Activated effector memory CD4-positive, alpha-beta T cell treated with Interleukin-2 at 50 U/mL for 16 hours (primary cell): ENCODE measurements around the gene SYS1.

ENCODE experiments used
- DNase-seq: peaks from one replicate; pipeline ENCODE4 v3.0.0-alpha.2; 2020

The SYS1 gene

DNA sequence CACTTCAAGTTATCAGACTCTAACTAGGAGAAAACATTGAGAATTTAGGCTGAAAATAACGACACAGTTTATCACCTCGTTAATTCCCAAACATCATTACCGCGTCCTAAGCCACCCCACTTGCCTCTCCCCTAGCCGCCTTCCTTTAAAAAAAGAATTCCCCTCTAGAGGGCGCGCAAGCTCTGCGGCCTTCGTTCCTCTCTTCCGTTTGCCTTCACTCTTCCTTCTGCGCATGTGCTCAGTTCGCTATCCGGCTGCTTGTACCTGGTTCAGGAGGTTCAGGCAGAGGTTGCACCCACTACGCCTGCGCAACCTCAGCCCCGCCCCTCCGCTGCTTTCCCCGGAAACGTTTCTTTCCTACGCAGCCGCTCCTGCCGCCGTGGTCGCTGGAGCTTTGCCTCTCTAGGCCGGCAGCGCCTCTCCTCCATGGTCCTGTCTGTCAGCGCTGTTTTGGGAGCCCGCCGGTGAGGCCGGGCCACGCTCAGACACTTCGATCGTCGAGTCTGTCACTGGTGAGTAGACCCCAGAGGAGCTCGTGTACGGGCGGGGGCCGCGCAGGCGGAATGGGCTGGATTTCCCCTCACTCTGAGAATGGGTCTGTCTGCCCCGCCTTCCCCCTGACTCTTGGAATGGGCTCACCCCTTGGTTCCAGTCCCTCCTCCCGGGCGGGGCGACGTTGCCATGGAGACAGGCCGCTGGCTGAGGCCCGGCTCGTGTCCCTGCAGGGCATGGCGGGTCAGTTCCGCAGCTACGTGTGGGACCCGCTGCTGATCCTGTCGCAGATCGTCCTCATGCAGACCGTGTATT lies at the start of gene SYS1:
Gene SYS1 (plus strand): TSS at position 353 of the 807 bp plus-strand sequence. CDS start 376 bp downstream, at position 729.
- DNase-seq = peak; percentile 97

DNA sequence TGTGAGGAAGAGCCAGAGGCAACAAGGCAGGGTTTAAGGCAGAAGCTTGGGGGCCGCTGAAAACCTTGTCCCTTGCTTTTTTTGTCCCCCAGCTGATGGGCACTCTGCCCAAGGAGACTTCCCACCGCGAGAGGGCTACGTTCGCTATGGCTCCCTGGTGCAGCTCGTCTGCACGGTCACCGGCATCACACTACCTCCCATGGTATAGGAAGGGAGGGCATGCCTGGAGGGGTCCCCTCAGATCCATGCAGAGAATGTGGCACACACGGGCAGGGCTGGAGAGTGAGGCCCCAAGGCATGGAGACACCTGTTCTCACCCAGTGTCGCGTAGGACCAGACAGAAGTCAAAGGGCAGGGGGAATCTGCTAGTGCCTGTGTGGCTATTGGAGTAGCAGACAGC lies 49.0 kb upstream of the SYS1 start:
- DNase-seq = no peak

DNA sequence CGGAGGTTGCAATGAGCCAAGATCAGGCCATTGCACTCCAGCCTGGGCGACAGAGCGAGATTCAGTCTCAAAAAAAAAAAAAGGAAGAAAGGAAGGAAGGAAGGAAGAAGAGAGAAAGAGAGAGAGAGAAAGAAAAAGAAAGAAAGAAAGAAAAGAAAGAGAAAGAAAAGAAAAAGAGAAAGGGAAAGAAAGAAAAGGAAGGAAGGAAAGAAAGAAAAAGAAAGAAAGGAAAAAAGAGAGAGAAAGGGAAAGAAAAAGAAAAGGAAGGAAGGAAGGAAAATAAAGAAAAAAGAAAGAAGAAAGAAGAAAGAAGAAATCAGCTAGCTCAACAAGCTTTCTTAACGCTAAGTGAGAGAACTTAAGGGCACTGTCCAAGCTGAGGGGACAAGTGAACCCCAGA lies 47.3 kb upstream of the SYS1 start:
- no peak for DNase-seq

DNA sequence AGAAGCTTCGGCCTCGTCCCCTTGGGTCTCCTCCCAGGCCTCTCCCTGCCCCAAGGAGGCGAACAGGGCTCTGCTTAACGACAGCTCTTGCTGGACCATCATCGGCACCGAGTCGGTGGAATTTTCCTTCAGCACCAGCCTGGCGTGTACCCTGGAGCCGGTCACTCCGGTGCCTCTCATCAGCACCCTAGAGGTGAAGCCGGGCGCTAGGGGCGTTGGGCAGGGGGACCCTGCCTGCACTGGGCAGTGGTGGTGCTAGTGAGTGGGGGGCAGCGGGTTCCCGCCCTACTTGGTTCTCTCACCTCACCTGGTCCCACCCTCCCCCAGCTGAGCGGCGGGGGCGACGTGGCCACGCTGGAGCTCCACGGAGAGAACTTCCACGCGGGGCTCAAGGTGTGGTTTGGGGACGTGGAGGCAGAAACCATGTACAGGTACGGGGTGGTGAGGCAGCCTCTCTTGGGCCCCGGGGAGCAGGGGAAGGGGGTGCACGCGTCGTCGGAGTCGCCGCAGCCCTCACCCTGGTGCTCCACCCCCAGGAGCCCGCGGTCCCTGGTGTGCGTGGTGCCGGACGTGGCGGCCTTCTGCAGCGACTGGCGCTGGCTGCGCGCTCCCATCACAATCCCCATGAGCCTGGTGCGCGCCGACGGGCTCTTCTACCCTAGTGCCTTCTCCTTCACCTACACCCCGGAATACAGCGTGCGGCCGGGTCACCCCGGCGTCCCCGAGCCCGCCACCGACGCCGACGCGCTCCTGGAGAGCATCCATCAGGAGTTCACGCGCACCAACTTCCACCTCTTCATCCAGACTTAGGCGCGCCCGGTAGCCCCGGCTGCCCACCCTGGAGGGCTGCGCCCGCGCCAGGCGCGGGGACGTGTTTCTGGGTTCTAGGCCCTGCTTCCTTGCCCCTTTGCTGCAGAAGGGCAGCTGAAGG lies 46.5 kb upstream of the SYS1 start:
- DNase-seq = no peak

DNA sequence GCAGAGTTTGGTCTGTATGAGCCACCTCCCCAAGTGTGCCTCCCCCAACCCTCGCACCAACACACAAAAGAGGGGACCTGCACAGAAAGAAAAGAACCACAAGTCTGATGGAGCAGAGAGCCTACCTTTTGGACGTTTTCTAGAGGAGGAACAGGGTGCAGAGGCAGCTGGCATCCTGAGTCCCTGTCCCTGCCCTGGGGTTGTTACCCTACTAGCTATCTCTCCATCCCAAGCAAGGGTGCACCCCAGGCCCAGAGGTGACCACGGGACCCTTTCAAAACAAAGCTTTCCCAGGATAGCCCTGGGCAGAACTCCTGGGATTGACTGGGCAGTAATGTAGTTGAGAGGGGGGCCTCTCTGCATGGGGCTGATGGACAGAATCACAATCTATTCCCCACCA lies 45.1 kb upstream of the SYS1 start:
- DNase-seq = no peak

DNA sequence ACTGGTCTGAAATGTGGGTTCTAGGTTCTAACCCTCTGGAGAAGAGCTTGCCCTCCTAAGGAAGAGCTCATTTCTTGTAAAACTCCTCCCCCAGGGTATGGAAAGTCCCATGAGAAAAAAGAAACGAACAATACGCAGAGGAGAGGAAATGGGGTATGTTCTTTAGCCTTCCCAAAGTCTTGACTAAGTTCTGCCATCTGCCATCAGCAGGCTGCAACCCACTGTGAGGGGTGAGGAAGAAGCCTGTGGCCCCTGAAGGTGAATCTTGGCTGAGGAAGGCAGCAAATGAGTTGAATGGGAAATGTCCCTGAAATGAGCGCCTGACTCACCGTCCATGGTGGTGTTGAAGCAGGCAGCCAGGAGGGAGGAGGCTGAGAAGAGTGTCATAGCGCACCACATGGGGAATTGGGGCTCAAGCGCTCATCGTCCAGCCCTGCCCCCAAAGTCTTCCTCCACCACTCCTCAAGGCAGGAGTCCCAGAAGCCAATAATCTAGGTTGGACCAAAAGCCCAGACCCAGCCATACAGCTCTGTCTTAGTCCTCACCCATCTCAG lies 44.5 kb upstream of the SYS1 start:
- DNase-seq = no peak

DNA sequence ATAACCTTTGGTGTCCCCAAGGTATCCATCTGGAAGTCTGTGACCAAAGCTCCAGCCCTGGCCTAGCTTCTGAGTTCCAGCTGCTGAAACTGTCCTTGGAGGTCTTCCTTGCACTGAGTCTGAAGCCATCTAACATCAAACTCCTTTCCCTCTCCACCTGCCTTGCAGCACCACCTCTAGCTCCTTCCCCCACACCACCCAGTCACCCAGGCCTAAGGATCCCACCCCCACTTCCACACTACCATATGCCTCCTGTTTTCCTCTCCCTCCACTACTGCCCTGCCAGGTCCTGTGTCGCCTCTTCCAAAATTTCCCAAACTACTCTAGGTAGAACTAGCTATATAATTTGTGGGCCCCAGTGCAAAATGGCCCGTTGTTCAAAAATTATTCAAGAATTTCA lies 44.0 kb upstream of the SYS1 start:
- DNase-seq = no peak

DNA sequence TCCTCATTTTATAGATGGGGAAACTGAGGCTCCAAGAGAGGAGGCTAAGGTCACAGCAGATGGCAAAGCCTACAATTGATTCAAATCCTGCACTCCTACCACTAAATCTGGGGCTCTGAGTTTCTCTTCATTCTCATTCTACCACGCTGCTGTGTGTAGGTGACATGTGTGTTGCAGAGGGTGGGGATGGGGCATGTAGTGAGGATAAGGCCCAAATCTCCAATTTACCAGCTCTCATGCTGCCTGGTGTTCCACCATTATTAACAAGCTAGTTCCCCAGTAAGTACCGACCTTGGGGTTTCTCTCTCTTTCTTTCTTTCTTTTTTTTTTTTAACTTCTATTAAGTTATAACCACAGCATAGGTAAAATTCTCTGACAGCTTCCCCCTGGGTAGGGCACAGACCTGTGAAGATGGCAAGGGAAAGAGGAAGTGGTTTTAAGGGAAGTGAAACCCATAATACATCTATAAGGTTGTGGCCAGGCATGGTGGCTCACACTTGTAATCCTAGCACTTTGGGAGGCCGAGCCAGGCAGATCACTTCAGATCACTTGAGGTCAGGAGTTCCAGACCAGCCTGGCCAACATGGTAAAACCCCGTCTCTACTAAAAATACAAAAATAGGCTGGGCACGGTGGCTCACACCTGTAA lies 41.9 kb upstream of the SYS1 start:
- DNase-seq = no peak

DNA sequence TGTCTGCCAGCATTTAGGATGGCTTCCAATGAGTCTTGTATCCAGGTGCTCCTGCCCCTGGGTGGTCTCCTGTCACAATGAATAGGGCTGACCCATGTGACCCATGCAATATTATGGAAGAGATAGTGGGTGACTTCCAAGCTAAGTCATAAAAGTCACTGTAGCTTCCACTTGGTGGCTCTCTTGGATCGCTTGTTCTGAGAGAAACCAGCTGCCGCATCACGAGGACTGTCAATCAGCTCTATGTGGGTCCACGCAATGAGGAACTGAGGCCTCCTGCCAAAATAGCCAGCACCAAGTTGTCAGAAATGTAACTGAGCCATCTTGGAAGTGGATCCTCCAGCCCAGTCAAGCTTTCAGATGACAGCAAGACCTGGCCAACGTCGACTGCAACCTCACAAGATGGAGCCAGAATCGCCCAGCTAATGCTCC lies 40.0 kb upstream of the SYS1 start:
- DNase-seq = no peak

DNA sequence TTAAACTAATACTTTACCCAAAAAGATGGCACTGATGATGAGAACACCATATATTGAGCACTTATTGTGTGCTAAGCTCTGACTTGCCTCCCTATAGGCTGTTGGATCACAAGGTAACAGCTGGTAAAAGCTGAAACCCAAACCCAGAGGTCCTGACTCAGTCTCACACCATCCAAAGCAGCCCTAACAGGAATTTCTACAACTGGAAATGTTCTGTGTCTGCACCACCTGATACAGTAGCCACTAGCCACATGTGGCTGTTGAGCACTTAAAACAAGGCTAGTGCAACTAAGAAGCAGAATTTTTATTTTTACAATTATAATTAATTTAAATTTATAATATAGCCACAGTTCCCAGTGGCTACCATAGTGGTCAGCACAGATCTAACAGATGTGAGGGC lies 39.2 kb upstream of the SYS1 start:
- DNase-seq = no peak

DNA sequence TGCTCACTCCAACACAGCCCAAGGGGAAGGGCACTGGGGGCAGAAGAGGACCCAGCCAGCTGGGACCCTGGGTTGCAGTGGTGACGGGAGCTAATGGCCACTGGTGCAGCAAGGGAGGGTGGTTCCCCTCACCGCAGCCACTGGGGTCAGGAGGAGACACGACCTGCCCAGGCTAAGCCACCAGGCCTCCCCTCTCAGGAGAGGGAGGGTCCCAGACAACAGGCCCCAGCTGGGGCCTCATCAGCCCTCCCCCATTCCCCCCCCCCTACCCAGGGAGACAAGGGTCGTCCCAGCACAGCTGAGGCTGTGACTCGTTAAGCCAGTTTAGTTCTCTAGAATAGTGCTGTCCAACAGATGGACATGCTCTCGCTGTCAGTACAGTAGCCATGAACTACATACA lies 37.6 kb upstream of the SYS1 start:
- no peak for DNase-seq

DNA sequence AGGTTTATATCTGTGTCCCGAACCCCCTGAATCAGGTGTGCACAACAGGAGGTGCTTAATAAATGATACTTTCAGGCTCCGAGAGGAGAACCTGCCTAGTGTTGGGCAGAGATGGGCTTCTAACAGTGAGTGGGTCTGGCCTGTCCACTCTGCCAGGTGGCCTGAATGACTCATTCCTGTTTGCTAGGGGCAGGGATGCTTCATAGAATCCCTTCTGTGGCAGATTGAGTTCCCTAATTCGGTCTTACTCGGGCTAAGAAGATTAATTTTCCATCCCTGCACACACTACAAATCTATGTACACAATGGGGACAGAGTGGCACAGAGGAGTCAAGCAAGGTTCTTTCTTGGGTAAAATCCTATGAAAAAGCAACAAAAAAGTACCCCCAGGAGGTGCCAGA lies 34.5 kb upstream of the SYS1 start:
- no peak for DNase-seq

DNA sequence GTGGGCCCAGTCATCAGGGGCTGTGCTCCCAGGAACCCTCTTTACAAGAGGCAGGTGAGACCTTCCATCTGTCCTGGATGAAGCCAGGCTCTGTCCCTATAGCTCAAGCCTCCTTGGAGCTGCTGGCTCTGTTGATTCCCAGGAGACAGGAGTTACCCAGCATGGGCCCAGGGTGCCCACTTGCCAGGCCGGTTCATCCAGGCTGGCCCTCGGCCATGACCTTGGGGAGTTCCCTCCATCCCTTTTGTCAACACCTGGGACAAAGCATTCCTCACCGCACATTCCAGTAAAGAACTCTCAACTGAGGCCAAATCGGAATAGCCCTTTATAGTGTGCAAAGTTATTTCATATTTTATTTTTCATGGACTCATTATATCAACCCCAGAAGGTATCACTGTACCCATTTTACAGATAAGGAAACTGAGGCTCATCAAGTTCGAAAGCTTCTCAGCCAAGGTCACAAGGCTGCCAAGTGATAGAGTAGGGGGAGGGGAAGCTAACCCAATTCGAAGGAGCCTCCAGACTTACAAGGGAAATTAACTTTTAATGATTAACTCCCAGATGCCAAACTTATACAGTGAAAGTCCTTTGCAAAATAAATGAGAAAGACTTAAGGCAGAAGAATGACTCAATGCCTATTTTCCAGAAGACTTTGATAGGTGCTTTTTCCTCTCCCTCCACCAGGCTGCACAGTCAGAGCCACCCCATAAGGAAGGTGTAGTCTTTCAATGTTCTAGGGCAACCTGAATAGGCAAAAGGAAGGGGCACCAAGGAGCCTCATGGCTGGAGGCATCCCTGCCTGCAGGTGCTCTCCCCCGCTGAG lies 33.2 kb upstream of the SYS1 start:
- no peak for DNase-seq

DNA sequence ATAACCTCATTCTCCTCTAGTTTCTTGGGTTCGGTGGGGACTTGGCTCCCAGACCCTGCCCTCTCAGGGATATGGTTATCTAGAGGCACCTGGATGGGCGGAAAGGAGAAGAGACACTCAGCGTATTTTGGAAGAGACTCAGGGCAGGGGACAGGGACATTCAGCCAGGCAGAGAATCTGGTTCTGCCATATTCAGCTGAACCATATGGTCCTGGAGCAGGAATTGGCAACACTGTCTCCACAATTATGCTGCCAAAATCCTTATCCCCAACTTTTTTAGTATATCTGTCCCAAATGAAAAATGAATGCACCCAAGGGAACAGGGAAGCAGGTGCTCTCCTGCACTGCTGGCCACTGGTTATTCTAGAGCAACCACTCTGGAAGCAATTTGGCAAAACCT lies 32.5 kb upstream of the SYS1 start:
- no peak for DNase-seq

DNA sequence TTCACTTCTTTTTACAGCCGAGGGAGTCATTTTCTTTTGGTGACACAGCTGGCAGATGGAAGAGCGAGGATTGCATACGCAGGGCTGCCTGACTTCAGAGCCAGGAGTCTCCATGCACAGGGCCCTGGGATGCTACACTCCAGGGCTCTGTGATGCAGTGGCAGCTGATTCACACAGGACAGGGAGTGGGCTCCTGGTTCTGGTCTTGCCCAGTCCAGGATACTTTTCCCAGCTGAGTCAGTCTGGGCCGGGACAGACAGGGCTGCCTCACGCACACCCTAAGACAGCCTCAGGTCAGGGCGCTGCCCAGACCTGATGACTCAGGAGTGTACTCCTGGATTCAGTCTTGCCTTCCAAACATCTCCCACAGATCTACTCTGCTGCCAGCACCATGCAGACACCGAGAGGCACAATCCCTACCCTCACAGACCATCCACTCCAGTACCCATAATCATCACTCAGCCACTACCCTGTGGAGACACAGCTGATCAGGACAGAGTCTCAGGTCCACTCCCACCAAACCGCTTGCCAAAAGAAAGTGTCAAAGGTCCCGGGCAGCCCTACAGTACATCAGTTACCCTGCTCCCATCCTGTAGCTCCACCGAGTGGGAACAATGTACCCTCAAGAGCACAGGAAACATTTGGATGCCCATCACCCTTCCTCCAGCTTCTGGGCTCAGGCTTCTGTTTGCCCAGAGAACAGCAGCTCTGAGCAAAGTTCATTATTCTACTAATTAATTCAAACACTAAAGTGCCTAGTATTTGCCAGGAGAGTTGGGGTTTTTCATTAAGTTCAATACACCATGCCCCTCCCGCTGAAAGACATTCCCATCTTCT lies 26.2 kb upstream of the SYS1 start:
- DNase-seq = no peak

DNA sequence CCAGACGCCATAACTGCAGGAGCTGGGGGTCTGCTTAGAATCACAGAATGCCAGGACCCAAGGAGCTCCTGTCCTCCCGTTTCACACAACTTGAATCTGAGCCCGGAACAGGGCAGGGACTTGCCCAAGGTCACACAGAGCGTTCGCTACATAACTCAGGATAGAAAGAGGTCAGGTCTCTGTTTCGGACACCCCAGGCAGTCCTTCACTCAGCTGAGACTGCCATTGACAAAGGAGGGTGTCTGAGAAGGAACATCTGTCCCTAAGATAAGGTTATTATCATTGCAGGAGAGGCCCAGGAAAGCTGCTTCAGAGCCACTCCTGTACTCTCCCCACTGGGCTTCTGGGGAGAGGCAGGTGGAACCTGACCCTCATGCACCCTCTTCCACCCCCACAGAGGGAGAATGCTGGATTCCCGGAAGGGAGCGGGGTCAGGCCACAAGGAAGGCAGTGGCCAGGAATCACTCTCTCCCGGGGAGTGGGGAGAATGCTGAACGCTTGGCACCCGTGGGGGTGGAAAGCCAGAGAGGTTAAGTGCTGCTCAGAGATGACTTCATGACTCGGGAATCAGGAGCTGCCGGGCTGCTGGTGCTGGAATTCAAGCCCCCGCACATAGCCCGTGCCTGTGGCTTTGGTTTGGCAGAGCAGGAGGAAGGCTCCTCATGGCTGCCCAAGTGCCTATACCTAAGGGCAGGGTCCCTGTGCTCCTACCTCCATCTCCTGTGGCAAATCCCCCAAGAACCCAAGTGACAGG lies 25.4 kb upstream of the SYS1 start:
- DNase-seq = no peak

DNA sequence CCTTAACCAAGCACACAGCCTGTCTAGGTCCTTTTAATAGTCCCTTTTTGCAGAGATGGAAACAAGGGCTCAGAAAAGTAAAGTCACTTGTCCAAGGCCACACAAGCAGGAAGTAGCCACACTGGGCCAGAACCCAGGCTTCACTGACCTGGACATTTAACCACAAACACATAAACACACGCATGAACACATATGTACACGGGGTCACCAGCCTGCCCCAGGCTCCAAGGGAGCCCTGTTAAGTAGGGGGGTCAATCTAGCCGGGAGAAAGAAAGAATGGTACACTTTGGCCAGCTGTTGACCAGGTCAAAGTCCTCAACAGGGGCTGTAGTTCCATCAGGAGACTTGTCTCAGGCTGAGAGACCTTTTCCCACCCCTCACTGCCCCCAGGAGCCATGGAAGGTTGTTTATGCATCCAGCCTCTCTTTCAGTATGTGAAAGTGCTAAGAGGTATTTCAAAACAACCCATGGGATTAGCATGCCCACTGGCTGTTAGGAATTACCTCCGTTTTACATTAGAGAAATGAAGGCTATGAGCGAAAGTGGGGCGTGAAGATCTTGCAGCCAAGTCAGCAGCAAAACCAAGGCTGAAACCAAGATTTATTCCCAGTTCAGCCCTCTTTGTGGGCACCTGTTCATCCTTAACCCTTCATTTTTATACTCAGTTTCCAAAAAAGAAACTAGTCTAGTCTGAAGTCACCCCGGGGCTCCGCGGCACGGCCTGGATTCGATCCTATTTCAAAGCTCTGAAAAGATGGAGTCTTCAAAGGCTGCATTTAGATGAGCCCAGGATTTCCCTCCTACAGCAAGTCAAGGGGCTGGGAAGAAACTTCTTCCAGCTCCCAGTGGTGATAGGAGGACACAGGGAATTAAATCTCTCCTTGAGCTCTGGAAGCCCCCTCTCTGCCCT lies 24.6 kb upstream of the SYS1 start:
- DNase-seq = no peak

DNA sequence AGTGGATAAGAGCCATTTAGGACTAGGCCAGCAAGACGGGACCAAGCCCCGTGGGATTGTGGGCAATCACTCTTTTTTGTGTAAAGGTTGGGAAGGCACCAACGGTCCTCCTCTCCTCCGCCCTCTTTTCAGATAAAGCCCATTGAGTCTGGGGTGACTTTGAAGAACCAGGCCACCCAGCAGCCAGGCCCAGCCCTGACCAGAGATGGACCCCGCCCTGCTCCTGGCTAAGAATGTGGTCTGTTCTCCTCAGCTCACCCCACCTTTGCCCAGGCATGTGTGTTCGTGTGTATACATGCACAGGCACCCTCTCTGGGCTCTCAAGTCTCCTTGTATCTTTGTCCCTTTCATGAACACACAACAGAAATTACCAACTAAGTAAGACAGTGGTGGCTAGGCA lies 23.9 kb upstream of the SYS1 start:
- DNase-seq = no peak

DNA sequence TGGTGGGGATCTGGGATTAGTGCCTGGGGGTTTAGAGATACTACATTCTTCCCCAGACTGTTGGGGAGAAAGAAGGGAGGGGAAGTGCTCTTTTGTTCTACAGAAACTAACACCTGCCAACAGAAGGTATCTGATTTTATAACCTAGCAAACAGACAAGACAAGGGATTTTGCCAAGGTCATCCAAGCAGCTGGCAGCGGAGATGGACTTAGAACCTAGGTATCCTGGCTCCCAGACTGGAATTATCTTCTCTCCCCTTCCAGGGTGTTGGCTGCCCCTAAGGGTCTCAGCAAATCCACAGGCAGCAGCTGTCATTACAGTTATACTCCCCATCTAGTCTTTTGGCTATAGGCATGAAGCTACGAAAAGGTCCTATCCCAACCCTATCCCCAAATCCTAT lies 23.2 kb upstream of the SYS1 start:
- DNase-seq = no peak
